Stimulated activated CD4-positive, alpha-beta T cell treated with anti-CD3 and anti-CD28 coated beads, Interleukin-12 subunit alpha, Interleukin-12 subunit beta, amount 100 ng/mL, for 4 hours (primary cell): ENCODE results near the gene JAZF1.

Source experiments
- DNase-seq: peaks from one replicate; pipeline ENCODE4 v3.0.0-alpha.2; 2020

JAZF1 gene

GRCh38 chr7:28069388-28069787 lies 111.2 kb downstream of the JAZF1 start:
- DNase-seq = no peak

GRCh38 chr7:28068811-28069216 lies 111.8 kb downstream of the JAZF1 start:
- DNase-seq = no peak

- DNase-seq = no peak
Observed at GRCh38 chr7:28067171-28067570, 113.4 kb downstream of the JAZF1 start.

- DNase-seq = no peak
Observed at GRCh38 chr7:28065721-28066285, 114.8 kb downstream of the JAZF1 start.

GRCh38 chr7:28065308-28065707 lies 115.3 kb downstream of the JAZF1 start:
- no peak for DNase-seq

GRCh38 chr7:28064437-28064836 lies 116.2 kb downstream of the JAZF1 start:
- DNase-seq = no peak

GRCh38 chr7:28062197-28062991 lies 118.2 kb downstream of the JAZF1 start:
- peak; percentile 46 for DNase-seq

- no peak for DNase-seq
Observed at GRCh38 chr7:28061824-28062196, 118.8 kb downstream of the JAZF1 start.

- DNase-seq = no peak
Observed at GRCh38 chr7:28060371-28060950, 120.1 kb downstream of the JAZF1 start.

GRCh38 chr7:28055161-28055544 lies 125.4 kb downstream of the JAZF1 start:
- no peak for DNase-seq

GRCh38 chr7:28054531-28055160 lies 125.9 kb downstream of the JAZF1 start:
- DNase-seq = no peak

GRCh38 chr7:28052933-28053332 lies 127.7 kb downstream of the JAZF1 start:
- no peak for DNase-seq

- DNase-seq = no peak
Observed at GRCh38 chr7:28048694-28049093, 131.9 kb downstream of the JAZF1 start.

- DNase-seq = no peak
Observed at GRCh38 chr7:28046035-28046434, 134.6 kb downstream of the JAZF1 start.

GRCh38 chr7:28045592-28045991 lies 135.0 kb downstream of the JAZF1 start:
- DNase-seq = no peak

- no peak for DNase-seq
Observed at GRCh38 chr7:28044825-28045224, 135.8 kb downstream of the JAZF1 start.

GRCh38 chr7:28042721-28043120 lies 137.9 kb downstream of the JAZF1 start:
- DNase-seq = no peak

- DNase-seq = no peak
Observed at GRCh38 chr7:28041508-28042314, 138.9 kb downstream of the JAZF1 start.

GRCh38 chr7:28038175-28038797 lies 142.3 kb downstream of the JAZF1 start:
- DNase-seq = no peak

- no peak for DNase-seq
Observed at GRCh38 chr7:28037220-28038010, 143.2 kb downstream of the JAZF1 start.

GRCh38 chr7:28036696-28037095 lies 143.9 kb downstream of the JAZF1 start:
- DNase-seq = no peak

GRCh38 chr7:28033386-28033785 lies 147.2 kb downstream of the JAZF1 start:
- no peak for DNase-seq
